Measurements from ENCODE around the gene GAS7. TPM values are rescaled to one million over a fixed set of nuclear protein-coding genes. Genes with fewer than 3 reads are reported as not detected.

GAS7 gene
- total and polyA plus RNA-seq, 10 of the 15 experiments (the other 5 are each of a cell fraction or from before 2014, with no cell fraction given), result 2.3 to 53.4 (median 24.0) TPM

DNA sequence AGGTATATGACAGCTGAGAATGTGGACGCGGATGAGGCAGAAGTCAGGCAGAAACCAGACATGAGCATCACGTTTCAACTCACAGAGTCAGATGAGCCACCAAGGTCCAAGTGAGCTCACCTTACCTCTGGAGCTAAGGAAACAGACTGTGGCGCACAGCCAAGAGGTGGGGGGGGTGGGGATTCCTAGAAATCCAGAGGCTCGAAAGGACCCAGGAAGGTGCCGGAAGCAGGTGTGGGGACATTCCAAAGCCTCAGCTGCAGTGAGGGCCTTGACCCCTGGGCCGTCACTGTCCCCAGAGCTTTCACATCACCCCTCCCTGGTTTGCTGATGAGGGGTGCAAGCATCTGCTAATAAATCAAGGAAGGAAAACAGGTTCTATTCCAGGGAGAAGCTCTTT lies 264.1 kb downstream of the GAS7 start (continued):
- TF ChIP-seq NFYB (IDR thresholded peaks at IDR 0.05; ENCODE audit: insufficient read depth, low read depth, low read length) (no peak), IKZF1 (conservative IDR thresholded peaks at IDR 0.05) (no peak), ZNF217 (IDR thresholded peaks at IDR 0.05) (no peak), BRCA1 (IDR thresholded peaks at IDR 0.05; ENCODE audit: low read depth, low read length) (no peak), CHD2 (IDR thresholded peaks at IDR 0.05; ENCODE audit: borderline replicate concordance, low read depth, low read length) (no peak), HDGF (IDR thresholded peaks at IDR 0.05) (no peak), TBL1XR1 (IDR thresholded peaks at IDR 0.05; ENCODE audit: low read depth, low read length) (no peak), ZNF687 (IDR thresholded peaks at IDR 0.05) (no peak)

- Histone ChIP-seq H4K20me1 (ENCODE audit: control insufficient read depth, insufficient read depth) (no peaks in the 10 kb centered on the region), H3K36me3 (ENCODE audit: control insufficient read depth in 2 of 2, insufficient read depth in 2 of 2, low read length in 1 of 2) (no peaks in the 10 kb centered on the region), H3K9ac (ENCODE audit: control insufficient read depth, insufficient read depth, low read length) (no peak overlapping the region), H3K27ac (ENCODE audit: control insufficient read depth, insufficient read depth) (no peak overlapping the region), H3K27me3 (replicated peaks in 1 of 2; ENCODE audit: control insufficient read depth in 2 of 2, insufficient read depth in 2 of 2, low read length in 1 of 2) (no peaks in the 10 kb centered on the region; a peak in 1 of 4 replicates), H2AFZ (ENCODE audit: control insufficient read depth, low read depth, low read length) (no peak overlapping the region), H3K79me2 (ENCODE audit: control insufficient read depth, insufficient read depth, low read length) (no peaks in the 10 kb centered on the region), H3K9me3 (replicated peaks; ENCODE audit: control insufficient read depth, insufficient read depth, low read length) (no peaks in the 10 kb centered on the region), H3K4me3 (no peak overlapping the region), H3K4me1 (ENCODE audit: control insufficient read depth, insufficient read depth, low read length) (no peaks in the 10 kb centered on the region), H3K4me2 (ENCODE audit: control insufficient read depth, insufficient read depth) (no peak overlapping the region)
- ATAC-seq (no peak), FAIRE-seq (no peak), DNase-seq (ENCODE audit: low read depth, low spot score) (no peak)
- no TSS peak for BruUV-seq (replicated peaks)
- RAD21 ChIA-PET (ENCODE audit: unreplicated experiment), result no interaction called here
- in situ Hi-C loops (cut with MboI), result no loop called here
- POLR2A ChIA-PET, result no interaction called here
- CTCF ChIA-PET, result no interaction called here
- intact Hi-C loops (cut with micrococcal nuclease; ENCODE audit: unreplicated experiment), result no loop called here
- SMC1A ChIA-PET (ENCODE audit: uncharacterized antibody, unreplicated experiment), result no interaction called here
- WGBS (ENCODE audit: insufficient coverage, insufficient replicate concordance, low lambda C conversion rate, missing lambda C conversion rate), result 26% methylated on average over 2 of the region's 2 CpGs
- TF ChIP-seq, protein P1, sequence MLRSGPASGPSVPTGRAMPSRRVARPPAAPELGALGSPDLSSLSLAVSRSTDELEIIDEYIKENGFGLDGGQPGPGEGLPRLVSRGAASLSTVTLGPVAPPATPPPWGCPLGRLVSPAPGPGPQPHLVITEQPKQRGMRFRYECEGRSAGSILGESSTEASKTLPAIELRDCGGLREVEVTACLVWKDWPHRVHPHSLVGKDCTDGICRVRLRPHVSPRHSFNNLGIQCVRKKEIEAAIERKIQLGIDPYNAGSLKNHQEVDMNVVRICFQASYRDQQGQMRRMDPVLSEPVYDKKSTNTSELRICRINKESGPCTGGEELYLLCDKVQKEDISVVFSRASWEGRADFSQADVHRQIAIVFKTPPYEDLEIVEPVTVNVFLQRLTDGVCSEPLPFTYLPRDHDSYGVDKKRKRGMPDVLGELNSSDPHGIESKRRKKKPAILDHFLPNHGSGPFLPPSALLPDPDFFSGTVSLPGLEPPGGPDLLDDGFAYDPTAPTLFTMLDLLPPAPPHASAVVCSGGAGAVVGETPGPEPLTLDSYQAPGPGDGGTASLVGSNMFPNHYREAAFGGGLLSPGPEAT (IDR thresholded peaks at IDR 0.05; ENCODE audit: low read depth), result no peak
- TF ChIP-seq ETV6 (conservative IDR thresholded peaks at IDR 0.05 in 1 of 2, IDR thresholded peaks at IDR 0.05 in 1 of 2; ENCODE audit: borderline replicate concordance in 1 of 2, low read depth in 1 of 2) (no peak), CHD1 (IDR thresholded peaks at IDR 0.05; ENCODE audit: low read depth, low read length) (no peak), NR2C1 (IDR thresholded peaks at IDR 0.05) (no peak), NFIC (IDR thresholded peaks at IDR 0.05; ENCODE audit: low read depth, low read length) (no peak), RCOR1 (conservative IDR thresholded peaks at IDR 0.05; ENCODE audit: low read depth, low read length) (no peak), SIN3A (IDR thresholded peaks at IDR 0.05; ENCODE audit: low read depth, low read length) (no peak), STAT3 (IDR thresholded peaks at IDR 0.05; ENCODE audit: low read depth, low read length) (no peak), NR2F1 (conservative IDR thresholded peaks at IDR 0.05) (no peak), GABPA (IDR thresholded peaks at IDR 0.05; ENCODE audit: low read depth) (no peak)
Measured at GRCh38 chr17:9932491-9932890, 265.9 kb downstream of the GAS7 start.
